8988T (cell line): ENCODE results near the gene POLD2.
"Not testable (repeated sequence)": the region's sequence is repeated elsewhere in the genome, so short reads cannot be mapped to it uniquely, and the experiment has no call there.

Source experiments
- DNase-seq: peaks from one replicate; pipeline ENCODE4 v3.0.0; 2011

POLD2 gene

GRCh38 chr7:44138698-44139097 is 15.3 kb upstream of the POLD2 start:
- no peak for DNase-seq

- DNase-seq: no peak
These were observed 13.4 kb upstream of the POLD2 start for GRCh38 chr7:44136731-44137130.

- no peak for DNase-seq
These were observed 11.7 kb upstream of the POLD2 start for GRCh38 chr7:44134943-44135628.

- DNase-seq: no peak
These were observed 9.9 kb upstream of the POLD2 start for GRCh38 chr7:44133295-44133694.

GRCh38 chr7:44132039-44132438 is 8.7 kb upstream of the POLD2 start:
- DNase-seq: no peak

GRCh38 chr7:44131173-44132029 is 8.1 kb upstream of the POLD2 start:
- no peak for DNase-seq

- DNase-seq: no peak
These were observed 5.6 kb upstream of the POLD2 start for GRCh38 chr7:44128721-44129582.

GRCh38 chr7:44127161-44127560 is 3.8 kb upstream of the POLD2 start:
- DNase-seq: no peak

- not testable (repeated sequence) for DNase-seq
These were observed 3.2 kb upstream of the POLD2 start for GRCh38 chr7:44126574-44126973.

GRCh38 chr7:44124822-44125202 is 1.5 kb upstream of the POLD2 start:
- no peak for DNase-seq

- no peak for DNase-seq
These were observed 819 bp downstream of the POLD2 start for GRCh38 chr7:44122529-44122928.

- DNase-seq: no peak
These were observed 1.5 kb downstream of the POLD2 start for GRCh38 chr7:44121761-44122420.

GRCh38 chr7:44120395-44120794 is 3.0 kb downstream of the POLD2 start:
- DNase-seq: no peak

- no peak for DNase-seq
These were observed 3.4 kb downstream of the POLD2 start for GRCh38 chr7:44119829-44120380.

- no peak for DNase-seq
These were observed 5.4 kb downstream of the POLD2 start for GRCh38 chr7:44117801-44118429.

- DNase-seq: no peak
These were observed 6.3 kb downstream of the POLD2 start for GRCh38 chr7:44116789-44117666.

- no peak for DNase-seq
These were observed 7.1 kb downstream of the POLD2 start for GRCh38 chr7:44116087-44116788.

GRCh38 chr7:44114586-44115310 is 8.6 kb downstream of the POLD2 start:
- DNase-seq: no peak

GRCh38 chr7:44113764-44114354 is 9.5 kb downstream of the POLD2 start:
- no peak for DNase-seq
